Measurements from ENCODE around the gene KDM5C. TPM values are rescaled to one million over a fixed set of nuclear protein-coding genes. Genes with fewer than 3 reads are reported as not detected.
A peak's percentile ranks its signal among the peaks of the same experiment; 100 is the strongest.

Gene KDM5C
- total and polyA plus RNA-seq, 2 of the 4 experiments (the other 2 are of a cell fraction): 75.4 to 84.6 TPM

DNA sequence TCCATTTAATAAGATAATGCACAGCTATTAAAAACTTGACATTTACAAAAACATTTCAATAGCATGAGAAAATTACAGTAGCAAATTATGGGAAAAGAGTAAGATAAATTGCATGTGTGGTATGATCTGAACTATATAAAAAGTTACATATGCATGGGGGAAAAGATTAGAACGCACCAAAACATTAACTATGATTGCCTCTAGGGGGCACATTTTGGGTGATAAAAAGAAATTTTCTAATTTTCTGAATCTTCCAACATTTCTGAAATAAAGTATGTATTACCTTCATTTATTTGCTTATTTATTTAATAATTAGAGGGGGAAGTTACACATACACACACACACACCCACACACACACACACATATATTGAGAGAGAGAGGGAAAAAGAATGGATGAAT, 19.6 kb upstream of the KDM5C start:
- no peak overlapping the region for H2AK9ac ChIP-seq (replicated peaks; ENCODE audit: low read depth, low read length, poor library complexity)
- H3K4me1 ChIP-seq (ENCODE audit: control insufficient read depth, insufficient read depth, low read length): no peaks in the 10 kb centered on the region
- H3K9me3 ChIP-seq (ENCODE audit: control insufficient read depth, insufficient read depth, low read length): no peaks in the 10 kb centered on the region
- no peak overlapping the region for H4K5ac ChIP-seq (ENCODE audit: low read depth, low read length)
- no peak overlapping the region for H3K27ac ChIP-seq (ENCODE audit: insufficient read depth, low read length)
- CTCF ChIA-PET: interaction anchor here (0.6 to 1.9 kb wide), 4 partner anchors 9 to 1907 kb away, joined by 3 to 11 read pairs (median 4); no protein-coding TSS in a partner anchor
- H3K14ac ChIP-seq (replicated peaks; ENCODE audit: low read depth, low read length): no peak overlapping the region
- DNase-seq (no peak), ATAC-seq (ENCODE audit: low read depth) (no peak)
- H3K9me1 ChIP-seq (ENCODE audit: insufficient read depth, low read length): no peaks in the 10 kb centered on the region; the same call in 1 of the 2 replicates
- H3K4me2 ChIP-seq (ENCODE audit: low read depth, low read length): no peak overlapping the region
- no peak overlapping the region for H3K4ac ChIP-seq (ENCODE audit: low read depth, low read length)
- no peak overlapping the region for H3K4me3 ChIP-seq (ENCODE audit: insufficient read depth, low read depth, low read length)
- H3K23ac ChIP-seq (ENCODE audit: low read depth, low read length): no peak overlapping the region
- H3K9ac ChIP-seq (ENCODE audit: low read depth, low read length): no peak overlapping the region
- POLR2A ChIA-PET (ENCODE audit: unreplicated experiment): no interaction called here
- no peaks in the 10 kb centered on the region for H3K79me1 ChIP-seq (ENCODE audit: low read depth in 1 of 2, low read length in 2 of 2)
- H2BK5ac ChIP-seq (ENCODE audit: low read depth, low read length, poor library complexity, severe bottlenecking): no peak overlapping the region
- H2AK5ac ChIP-seq (ENCODE audit: low read depth, low read length): no peak overlapping the region
- in situ Hi-C loops (cut with MboI; ENCODE audit: low sequenced_read_pairs): no loop called here
- dilution Hi-C loops (cut with HindIII; ENCODE audit: low sequenced_read_pairs, unreplicated experiment): no loop called here
- no peak overlapping the region for H2AFZ ChIP-seq (replicated peaks; ENCODE audit: low read length, poor library complexity)
- no peak overlapping the region for H2BK120ac ChIP-seq (ENCODE audit: low read depth, low read length)
- peaks cover 20% of the 10 kb centered on the region; the same call in 1 of the 2 replicates for H3K27me3 ChIP-seq (ENCODE audit: control insufficient read depth, insufficient read depth, low read length)
- H4K20me1 ChIP-seq (ENCODE audit: insufficient read depth, low read length): no peaks in the 10 kb centered on the region; the same call in 1 of the 2 replicates
- no peak overlapping the region for H4K8ac ChIP-seq (ENCODE audit: low read depth in 2 of 2, low read length in 2 of 2)
- no peak overlapping the region for H4K91ac ChIP-seq (ENCODE audit: insufficient read depth, low read depth, low read length)
- intact Hi-C loops (cut with micrococcal nuclease): loop anchor here (10.0 kb wide), 1 partner anchor 80 kb away; no protein-coding TSS in a partner anchor
- peaks cover 11% of the 10 kb centered on the region; the same call in 1 of the 2 replicates for H3K36me3 ChIP-seq (ENCODE audit: control insufficient read depth, insufficient read depth, low read length)
- no CpG with 5 or more reads among the region's 1 CpG for WGBS, 2 experiments (ENCODE audit: extremely low coverage in 2 of 2, insufficient read length in 1 of 2)
- no peak overlapping the region for H2BK20ac ChIP-seq (ENCODE audit: low read depth, low read length)
- H2BK15ac ChIP-seq (ENCODE audit: low read depth, low read length): no peak overlapping the region
- BruUV-seq (replicated peaks): no TSS peak
- no peak overlapping the region for H3K18ac ChIP-seq (ENCODE audit: low read depth, low read length)
- no peak for TF ChIP-seq FOS (IDR thresholded peaks at IDR 0.05; ENCODE audit: low read depth, low read length)
- TF ChIP-seq, protein P1, sequence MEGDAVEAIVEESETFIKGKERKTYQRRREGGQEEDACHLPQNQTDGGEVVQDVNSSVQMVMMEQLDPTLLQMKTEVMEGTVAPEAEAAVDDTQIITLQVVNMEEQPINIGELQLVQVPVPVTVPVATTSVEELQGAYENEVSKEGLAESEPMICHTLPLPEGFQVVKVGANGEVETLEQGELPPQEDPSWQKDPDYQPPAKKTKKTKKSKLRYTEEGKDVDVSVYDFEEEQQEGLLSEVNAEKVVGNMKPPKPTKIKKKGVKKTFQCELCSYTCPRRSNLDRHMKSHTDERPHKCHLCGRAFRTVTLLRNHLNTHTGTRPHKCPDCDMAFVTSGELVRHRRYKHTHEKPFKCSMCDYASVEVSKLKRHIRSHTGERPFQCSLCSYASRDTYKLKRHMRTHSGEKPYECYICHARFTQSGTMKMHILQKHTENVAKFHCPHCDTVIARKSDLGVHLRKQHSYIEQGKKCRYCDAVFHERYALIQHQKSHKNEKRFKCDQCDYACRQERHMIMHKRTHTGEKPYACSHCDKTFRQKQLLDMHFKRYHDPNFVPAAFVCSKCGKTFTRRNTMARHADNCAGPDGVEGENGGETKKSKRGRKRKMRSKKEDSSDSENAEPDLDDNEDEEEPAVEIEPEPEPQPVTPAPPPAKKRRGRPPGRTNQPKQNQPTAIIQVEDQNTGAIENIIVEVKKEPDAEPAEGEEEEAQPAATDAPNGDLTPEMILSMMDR (conservative IDR thresholded peaks at IDR 0.05; ENCODE audit: low read depth, low read length): peak; percentile 45
- no peak overlapping the region for H3K56ac ChIP-seq (ENCODE audit: extremely low read depth, insufficient read depth, low read length)
